H9 (cell line): ENCODE measurements around the gene PLXNA2. TPM values are rescaled to one million over a fixed set of nuclear protein-coding genes. Genes with fewer than 3 reads are reported as not detected.

Source experiments
- DNase-seq: peaks from one replicate; pipeline ENCODE4 v3.0.0-alpha.2; 2017
- H2AFZ ChIP-seq: one replicate; pipeline ENCODE4 v1.6.1; 2013; ENCODE audit warnings: mild to moderate bottlenecking, low read length, control low read depth, moderate library complexity
- H2AK5ac ChIP-seq: 2 replicates; pipeline ENCODE4 v1.6.1; 2013; ENCODE audit warnings: low read length, control low read depth, mixed read lengths; ENCODE audit not compliant: insufficient read length
- H2BK120ac ChIP-seq: one replicate; pipeline ENCODE4 v1.6.1; 2013; ENCODE audit warnings: low read depth, mild to moderate bottlenecking, low read length, control low read depth, inconsistent platforms; ENCODE audit not compliant: poor library complexity, severe bottlenecking
- H2BK12ac ChIP-seq: 2 replicates; pipeline ENCODE4 v1.6.1; 2013; ENCODE audit warnings: low read length, control low read depth, mixed read lengths, low read depth; ENCODE audit not compliant: insufficient read length
- H2BK15ac ChIP-seq: 2 replicates; pipeline ENCODE4 v1.6.1; 2013; ENCODE audit warnings: low read depth, low read length, control low read depth
- H2BK20ac ChIP-seq: one replicate; pipeline ENCODE4 v1.6.1; 2013; ENCODE audit warnings: low read depth, mild to moderate bottlenecking, low read length, control low read depth, inconsistent platforms; ENCODE audit not compliant: poor library complexity, severe bottlenecking
- H2BK5ac ChIP-seq: 2 replicates; pipeline ENCODE4 v1.6.1; 2013; ENCODE audit warnings: low read length, control low read depth, mixed read lengths; ENCODE audit not compliant: insufficient read length
- H3K14ac ChIP-seq: 2 replicates; pipeline ENCODE4 v1.6.1; 2013; ENCODE audit warnings: low read length, control low read depth; ENCODE audit not compliant: insufficient read depth
- H3K18ac ChIP-seq: 2 replicates; pipeline ENCODE4 v1.6.1; 2013; ENCODE audit warnings: low read depth, mild to moderate bottlenecking, mixed read lengths, low read length, control low read depth; ENCODE audit not compliant: insufficient read length
- H3K23ac ChIP-seq: 2 replicates; pipeline ENCODE4 v1.6.1; 2013; ENCODE audit warnings: low read length, control low read depth, mixed read lengths, low read depth; ENCODE audit not compliant: insufficient read length
- H3K23me2 ChIP-seq: 2 replicates; pipeline ENCODE4 v1.6.1; 2013; ENCODE audit warnings: low read depth, mild to moderate bottlenecking, mixed read lengths, low read length, control low read depth; ENCODE audit not compliant: insufficient read length, poor library complexity, severe bottlenecking
- H3K27ac ChIP-seq: 2 replicates; pipeline ENCODE4 v1.5.1; 2013; ENCODE audit warnings: low read length, control low read depth, mixed read lengths, low read depth; ENCODE audit not compliant: insufficient read length
- H3K27me3 ChIP-seq: 2 replicates; pipeline ENCODE4 v1.6.1; 2013; ENCODE audit warnings: low read length, control low read depth, inconsistent platforms; ENCODE audit not compliant: insufficient read depth
- H3K4ac ChIP-seq: 2 replicates; pipeline ENCODE4 v1.6.1; 2013; ENCODE audit warnings: low read depth, mild to moderate bottlenecking, control low read depth, inconsistent platforms, low read length, moderate library complexity
- H3K4me1 ChIP-seq: 2 replicates; pipeline ENCODE4 v1.6.1; 2013; ENCODE audit warnings: low read length, control low read depth, inconsistent platforms; ENCODE audit not compliant: insufficient read depth
- H3K4me2 ChIP-seq: 2 replicates; pipeline ENCODE4 v1.6.1; 2013; ENCODE audit warnings: low read length, control low read depth, mixed read lengths; ENCODE audit not compliant: insufficient read length, insufficient read depth
- H3K56ac ChIP-seq: 2 replicates; pipeline ENCODE4 v1.6.1; 2013; ENCODE audit warnings: low read depth, mild to moderate bottlenecking, mixed read lengths, low read length, control low read depth; ENCODE audit not compliant: insufficient read length
- H3K79me1 ChIP-seq: 2 replicates; pipeline ENCODE4 v1.6.1; 2013; ENCODE audit warnings: low read depth, mild to moderate bottlenecking, moderate library complexity, low read length, control low read depth, inconsistent platforms; ENCODE audit not compliant: insufficient read depth, poor library complexity, severe bottlenecking
- H3K79me2 ChIP-seq: 2 replicates; pipeline ENCODE4 v1.6.1; 2013; ENCODE audit warnings: low read length, control low read depth, inconsistent platforms; ENCODE audit not compliant: insufficient read depth
- H3K9ac ChIP-seq: 2 replicates; pipeline ENCODE4 v1.6.1; 2013; ENCODE audit warnings: low read length, control low read depth, mixed read lengths; ENCODE audit not compliant: insufficient read length; ENCODE audit errors: extremely low read depth
- H3K9me3 ChIP-seq: one replicate; pipeline ENCODE4 v1.6.1; 2013; ENCODE audit warnings: low read depth, low read length, inconsistent platforms; ENCODE audit not compliant: control insufficient read depth
- H3T11ph ChIP-seq: one replicate; pipeline ENCODE4 v1.6.1; 2013; ENCODE audit warnings: mild to moderate bottlenecking, low read length, control low read depth, inconsistent platforms
- H4K20me1 ChIP-seq: one replicate; pipeline ENCODE4 v1.6.1; 2013; ENCODE audit not compliant: control insufficient read depth, insufficient read length, insufficient read depth
- H4K5ac ChIP-seq: 2 replicates; pipeline ENCODE4 v1.6.1; 2013; ENCODE audit warnings: low read depth, mild to moderate bottlenecking, mixed read lengths, low read length, control low read depth; ENCODE audit not compliant: insufficient read length
- H4K8ac ChIP-seq: replicated peaks from 2 replicates; pipeline ENCODE4 v1.6.1; 2013; ENCODE audit warnings: low read length, control low read depth, mixed read lengths, low read depth; ENCODE audit not compliant: insufficient read length
- H4K91ac ChIP-seq: 2 replicates; pipeline ENCODE4 v1.6.1; 2013; ENCODE audit warnings: low read depth, mild to moderate bottlenecking, moderate library complexity, mixed read lengths, low read length, control low read depth; ENCODE audit not compliant: insufficient read length
- H3K27ac Mint-ChIP-seq, 3 experiments: 2 replicates in 2 of 3; 3 replicates in 1 of 3; pipeline ENCODE4 v1.8.0; 2020 to 2021; ENCODE audit warnings: mixed read lengths in 3 of 3, mild to moderate bottlenecking in 1 of 3, moderate library complexity in 1 of 3
- H3K27me3 Mint-ChIP-seq: 2 replicates; pipeline ENCODE4 v1.8.0; 2021; ENCODE audit warnings: low read depth, mild to moderate bottlenecking, moderate library complexity, mixed read lengths
- H3K36me3 Mint-ChIP-seq, 3 experiments: 2 replicates in 2 of 3; 3 replicates in 1 of 3; pipeline ENCODE4 v1.8.0; 2020 to 2021; ENCODE audit warnings: low read depth in 3 of 3, mixed read lengths in 3 of 3; ENCODE audit not compliant: insufficient read depth in 1 of 3
- H3K4me1 Mint-ChIP-seq, 2 experiments: 2 replicates each; pipeline ENCODE4 v1.8.0; 2020; ENCODE audit warnings: mixed read lengths in 2 of 2
- H3K4me3 Mint-ChIP-seq, 2 experiments: 2 replicates in 1 of 2; 3 replicates in 1 of 2; pipeline ENCODE4 v1.8.0; 2020 to 2021; ENCODE audit warnings: mild to moderate bottlenecking in 2 of 2, mixed read lengths in 2 of 2, moderate library complexity in 1 of 2
- H3K9me3 Mint-ChIP-seq, 2 experiments: 2 replicates in 1 of 2; 3 replicates in 1 of 2; pipeline ENCODE4 v1.8.0; 2020; ENCODE audit warnings: mild to moderate bottlenecking in 2 of 2, mixed read lengths in 2 of 2, moderate library complexity in 1 of 2
- CTCF ChIP-seq: fragments of 200-600 bp; sonication (generic); conservative IDR thresholded peaks from 3 replicates; pipeline ENCODE4 v1.8.0; 2021; ENCODE audit warnings: antibody characterized with exemption, mild to moderate bottlenecking
- WGBS: extraction: QIAGEN DNeasy Blood & Tissue Kit; methylation state at CpG from one replicate; pipeline ENCODE4 v1.1.7; 2013; ENCODE audit warnings: missing lambda C conversion rate, low lambda C conversion rate, mixed read lengths; ENCODE audit not compliant: insufficient read length; ENCODE audit errors: extremely low coverage; 5-methylcytosine and 5-hydroxymethylcytosine counted together
- total RNA-seq: library from RNA; stranded (reverse); gene quantifications from 2 replicates; pipeline ENCODE4 v1.2.1, GENCODE V29; 2021

Gene PLXNA2
- total RNA-seq, 1 experiment from 2014 or later, result 0.57 TPM

- no peaks in the 10 kb centered on the region for H3K9me3 Mint-ChIP-seq
- Histone ChIP-seq H3K9me3 (no peaks in the 10 kb centered on the region), H3K4me2 (no peak overlapping the region), H2BK15ac (no peak overlapping the region), H3K4me1 (no peaks in the 10 kb centered on the region), H3K27me3 (no peaks in the 10 kb centered on the region), H3K9ac (no peak overlapping the region), H4K20me1 (no peaks in the 10 kb centered on the region), H3K14ac (no peak overlapping the region), H3K23me2 (no peaks in the 10 kb centered on the region), H3T11ph (no peak overlapping the region), H3K23ac (no peak overlapping the region), H3K4ac (no peak overlapping the region), H2BK20ac (no peak overlapping the region), H2AK5ac (no peak overlapping the region), H2BK5ac (no peak overlapping the region), H2BK120ac (no peak overlapping the region), H3K79me2 (no peaks in the 10 kb centered on the region), H3K79me1 (no peaks in the 10 kb centered on the region), H3K56ac (no peak overlapping the region), H2AFZ (no peak overlapping the region), H4K91ac (no peak overlapping the region), H3K27ac (no peak overlapping the region), H4K5ac (no peak overlapping the region), H2BK12ac (no peak overlapping the region), H4K8ac (no peak overlapping the region), H3K18ac (no peak overlapping the region)
- H3K4me1 Mint-ChIP-seq, result peaks cover 15 to 18% of the 10 kb centered on the region in 2 experiments
- no peak for DNase-seq
- no peak for TF ChIP-seq CTCF
- H3K4me3 Mint-ChIP-seq, result no peak overlapping the region
- no peak overlapping the region for H3K27ac Mint-ChIP-seq
- no peaks in the 10 kb centered on the region; the same call in 1 of the 2 replicates for H3K27me3 Mint-ChIP-seq
- no CpG with 5 or more reads among the region's 9 CpGs for WGBS
- H3K36me3 Mint-ChIP-seq, result no peaks in the 10 kb centered on the region
Measured at GRCh38 chr1:208151728-208152598, 92.2 kb downstream of the PLXNA2 start.
